Measurements from ENCODE around the gene TRMT2A.

TRMT2A gene

GRCh38 chr22:20156611-20157429, 39.8 kb upstream of the TRMT2A start:
- no peaks in the 10 kb centered on the region for H3K79me2 ChIP-seq (ENCODE audit: insufficient read depth, low read length)
- no peak overlapping the region for H3K4me2 ChIP-seq (ENCODE audit: low read length)
- H3K9me3 ChIP-seq (ENCODE audit: low read length), result no peaks in the 10 kb centered on the region
- no peak overlapping the region for H2AFZ ChIP-seq (ENCODE audit: low read length)
- no peak overlapping the region for H3K9ac ChIP-seq (ENCODE audit: low read length)
- no peaks in the 10 kb centered on the region for H3K27me3 ChIP-seq (ENCODE audit: insufficient read depth, low read length)
- no peaks in the 10 kb centered on the region for H3F3A ChIP-seq (ENCODE audit: insufficient read depth, low read length)
- no peaks in the 10 kb centered on the region for H3K4me1 ChIP-seq (ENCODE audit: insufficient read depth, low read length, severe bottlenecking)
- no peak overlapping the region for H3K27ac ChIP-seq (ENCODE audit: low read depth, low read length, poor library complexity, severe bottlenecking)
- TF ChIP-seq EZH2 (IDR thresholded peaks at IDR 0.05; ENCODE audit: borderline replicate concordance, low read length), result no peak
- TF ChIP-seq CTCF (IDR thresholded peaks at IDR 0.05; ENCODE audit: low read length), result peak; percentile 94
- H3K9me2 ChIP-seq (ENCODE audit: low read depth, low read length), result no peaks in the 10 kb centered on the region
- no peaks in the 10 kb centered on the region for H3K36me3 ChIP-seq (ENCODE audit: insufficient read depth, low read length)
- no peak overlapping the region for H3K4me3 ChIP-seq (ENCODE audit: low read depth, low read length, poor library complexity, severe bottlenecking)
- no peaks in the 10 kb centered on the region for H4K20me1 ChIP-seq (ENCODE audit: insufficient read depth, low read length)

GRCh38 chr22:20156042-20156389, 39.0 kb upstream of the TRMT2A start:
- H3K4me1 ChIP-seq (ENCODE audit: insufficient read depth, low read length, severe bottlenecking), result no peaks in the 10 kb centered on the region
- no peak overlapping the region for H3K27ac ChIP-seq (ENCODE audit: low read depth, low read length, poor library complexity, severe bottlenecking)
- no peaks in the 10 kb centered on the region for H4K20me1 ChIP-seq (ENCODE audit: insufficient read depth, low read length)
- no peaks in the 10 kb centered on the region for H3K9me2 ChIP-seq (ENCODE audit: low read depth, low read length)
- H3K36me3 ChIP-seq (ENCODE audit: insufficient read depth, low read length), result no peaks in the 10 kb centered on the region
- H3K9ac ChIP-seq (ENCODE audit: low read length), result no peak overlapping the region
- H3K4me3 ChIP-seq (ENCODE audit: low read depth, low read length, poor library complexity, severe bottlenecking), result no peak overlapping the region
- no peaks in the 10 kb centered on the region for H3K27me3 ChIP-seq (ENCODE audit: insufficient read depth, low read length)
- TF ChIP-seq CTCF (IDR thresholded peaks at IDR 0.05; ENCODE audit: low read length) (no peak), EZH2 (IDR thresholded peaks at IDR 0.05; ENCODE audit: borderline replicate concordance, low read length) (no peak)
- H3K79me2 ChIP-seq (ENCODE audit: insufficient read depth, low read length), result no peaks in the 10 kb centered on the region
- no peaks in the 10 kb centered on the region for H3K9me3 ChIP-seq (ENCODE audit: low read length)
- H3K4me2 ChIP-seq (ENCODE audit: low read length), result no peak overlapping the region
- no peaks in the 10 kb centered on the region for H3F3A ChIP-seq (ENCODE audit: insufficient read depth, low read length)
- no peak overlapping the region for H2AFZ ChIP-seq (ENCODE audit: low read length)

GRCh38 chr22:20155330-20156041, 38.5 kb upstream of the TRMT2A start:
- no peaks in the 10 kb centered on the region for H3K4me1 ChIP-seq (ENCODE audit: insufficient read depth, low read length, severe bottlenecking)
- H3K79me2 ChIP-seq (ENCODE audit: insufficient read depth, low read length), result no peaks in the 10 kb centered on the region
- no peaks in the 10 kb centered on the region for H3K36me3 ChIP-seq (ENCODE audit: insufficient read depth, low read length)
- no peak overlapping the region for H2AFZ ChIP-seq (ENCODE audit: low read length)
- no peaks in the 10 kb centered on the region for H4K20me1 ChIP-seq (ENCODE audit: insufficient read depth, low read length)
- no peaks in the 10 kb centered on the region for H3F3A ChIP-seq (ENCODE audit: insufficient read depth, low read length)
- no peaks in the 10 kb centered on the region for H3K9me2 ChIP-seq (ENCODE audit: low read depth, low read length)
- no peak overlapping the region for H3K4me3 ChIP-seq (ENCODE audit: low read depth, low read length, poor library complexity, severe bottlenecking)
- no peak overlapping the region for H3K9ac ChIP-seq (ENCODE audit: low read length)
- no peaks in the 10 kb centered on the region for H3K9me3 ChIP-seq (ENCODE audit: low read length)
- no peak overlapping the region for H3K4me2 ChIP-seq (ENCODE audit: low read length)
- no peaks in the 10 kb centered on the region for H3K27me3 ChIP-seq (ENCODE audit: insufficient read depth, low read length)
- no peak overlapping the region for H3K27ac ChIP-seq (ENCODE audit: low read depth, low read length, poor library complexity, severe bottlenecking)
- TF ChIP-seq EZH2 (IDR thresholded peaks at IDR 0.05; ENCODE audit: borderline replicate concordance, low read length), result no peak
- no peak for TF ChIP-seq CTCF (IDR thresholded peaks at IDR 0.05; ENCODE audit: low read length)

All from OCI-LY1 (cell line).